HG03108 (cell line): ENCODE data around the gene QSOX2.
"Not testable (repeated sequence)": the region's sequence is repeated elsewhere in the genome, so short reads cannot be mapped to it uniquely, and the experiment has no call there.

Source experiments
- ATAC-seq: cut with Tn5 transposase; IDR thresholded peaks from one replicate; pipeline ENCODE4 v1.9.1; 2021; ENCODE audit warnings: moderate library complexity; ENCODE audit not compliant: unreplicated experiment

The QSOX2 gene

GRCh38 chr9:136282272-136282861, 36.8 kb upstream of the QSOX2 start:
- no peak for ATAC-seq

GRCh38 chr9:136281421-136282271, 36.0 kb upstream of the QSOX2 start:
- no peak for ATAC-seq

- ATAC-seq: no peak
These were observed 35.1 kb upstream of the QSOX2 start for GRCh38 chr9:136280535-136281315.

- no peak for ATAC-seq
These were observed 33.9 kb upstream of the QSOX2 start for GRCh38 chr9:136279471-136279870.

- ATAC-seq: no peak
These were observed 33.3 kb upstream of the QSOX2 start for GRCh38 chr9:136278894-136279293.

GRCh38 chr9:136278221-136278620, 32.6 kb upstream of the QSOX2 start:
- ATAC-seq: no peak

DNA sequence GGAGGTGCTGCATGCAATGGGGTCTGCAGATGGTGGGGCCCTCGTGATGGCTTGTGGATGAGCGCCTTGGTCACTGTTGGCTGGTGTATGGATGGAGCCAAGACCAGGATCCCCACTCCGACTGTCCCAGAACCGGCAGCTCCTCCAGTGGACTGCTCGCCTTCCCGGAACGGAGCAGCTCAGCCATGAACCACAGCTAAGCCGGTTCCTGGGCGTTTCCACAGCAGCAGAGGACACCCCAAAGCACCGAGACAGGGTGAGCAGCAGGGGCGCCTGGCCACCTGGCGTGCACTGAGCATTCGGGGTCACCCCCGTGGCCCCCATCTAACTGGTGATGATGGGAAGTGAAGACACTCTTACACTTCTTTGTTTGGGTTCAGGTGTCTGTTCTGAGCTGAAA, 32.1 kb upstream of the QSOX2 start:
- no peak for ATAC-seq

DNA sequence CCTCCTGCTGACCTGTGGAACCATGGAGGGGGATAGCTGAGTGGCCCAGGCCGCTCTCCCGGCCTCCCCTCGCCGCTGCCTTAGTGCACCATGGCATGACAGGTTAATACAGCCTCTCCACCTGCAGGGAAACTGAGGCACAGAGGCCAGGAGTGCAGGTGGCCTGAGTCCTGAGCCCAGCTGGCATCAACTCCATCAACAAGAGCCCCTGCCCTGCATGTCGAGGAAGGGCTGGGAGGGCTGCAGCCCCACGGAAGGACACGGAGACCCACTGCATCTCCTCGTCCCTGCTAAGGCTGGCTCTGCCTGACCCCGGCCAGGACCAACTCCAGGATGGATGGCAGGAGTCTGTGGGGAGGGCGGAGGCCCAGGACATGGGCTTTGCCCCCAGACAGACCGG, 31.1 kb upstream of the QSOX2 start:
- ATAC-seq: no peak

DNA sequence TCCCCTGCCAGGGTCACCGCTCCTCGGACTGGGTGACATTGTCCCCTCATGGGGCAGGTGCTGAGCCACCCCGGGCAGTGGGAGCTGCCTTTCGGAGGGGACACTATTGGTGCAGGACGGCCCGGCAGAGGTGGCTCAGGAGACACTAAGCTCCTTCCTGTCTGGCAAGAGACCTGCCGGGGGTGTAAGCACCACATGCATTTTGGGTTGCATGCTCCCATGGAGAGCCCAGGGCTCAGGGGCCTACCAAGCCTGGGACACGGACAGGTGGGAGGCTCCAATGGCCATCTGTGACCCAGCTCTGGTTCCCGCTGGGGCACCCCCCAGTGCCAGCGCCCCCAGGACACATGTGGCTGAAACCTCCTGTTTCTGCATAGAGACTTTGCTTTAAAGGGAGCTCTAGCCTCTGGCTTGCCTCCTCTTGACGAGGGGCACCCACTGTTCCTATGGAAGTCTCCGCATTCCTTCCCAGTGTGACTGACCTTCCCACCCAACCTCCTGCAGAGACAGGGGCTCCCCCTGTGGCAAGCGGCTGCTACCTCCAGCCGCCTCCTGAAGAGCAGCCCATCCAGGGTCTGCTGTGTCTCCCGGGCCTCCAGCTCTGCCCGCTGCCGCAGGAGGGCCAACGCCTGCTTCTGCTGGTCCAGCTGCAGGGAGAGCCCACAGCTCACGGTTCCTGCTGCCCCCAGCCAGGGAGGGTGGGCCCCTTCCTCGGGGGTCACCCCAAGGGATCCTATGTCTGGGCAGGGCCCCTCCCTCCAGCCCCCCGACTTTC, 30.2 kb upstream of the QSOX2 start:
- no peak for ATAC-seq

DNA sequence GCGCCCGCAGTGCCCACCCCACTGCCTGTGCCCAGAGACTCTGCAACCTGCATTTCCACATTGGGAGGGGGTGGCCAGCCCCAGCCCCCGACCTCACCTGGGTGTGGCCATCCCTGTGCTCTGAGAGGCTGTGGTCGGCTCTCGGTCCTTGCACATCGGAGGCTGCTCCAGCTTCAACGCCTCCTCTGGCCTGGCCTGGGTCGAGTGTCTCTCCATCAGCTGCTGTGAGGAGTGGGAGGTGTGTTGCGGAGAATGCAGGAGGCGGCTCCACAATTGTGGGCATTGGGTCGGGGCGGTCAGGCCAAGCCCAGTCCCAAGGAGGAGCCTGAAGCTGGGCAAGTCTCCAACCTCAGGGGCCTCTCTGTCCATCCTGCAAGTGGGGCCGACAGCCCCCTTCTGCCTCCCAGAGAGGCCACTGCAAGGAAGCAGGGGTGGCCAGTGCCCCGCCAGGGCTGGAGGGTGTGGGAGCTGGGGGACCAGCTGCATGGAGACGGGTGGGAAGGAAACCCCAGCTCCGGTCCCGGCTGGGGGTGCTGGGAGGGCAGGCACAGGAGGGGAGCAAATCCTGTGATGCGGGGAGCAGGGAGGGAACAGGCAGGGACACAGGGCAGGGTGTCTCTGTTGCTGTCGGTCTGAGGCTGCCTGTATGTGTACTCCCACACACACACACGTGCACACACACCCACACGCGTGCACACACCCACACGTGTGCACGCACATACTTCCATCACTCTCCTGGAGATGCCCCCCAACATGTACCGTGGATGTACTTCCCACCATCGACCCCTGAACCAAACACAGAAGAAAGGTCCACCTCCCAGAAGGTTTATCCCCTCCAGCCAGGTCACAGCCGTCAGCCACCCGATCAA, 29.4 kb upstream of the QSOX2 start:
- no peak for ATAC-seq

- no peak for ATAC-seq
These were observed 28.5 kb upstream of the QSOX2 start for GRCh38 chr9:136273921-136274785.

DNA sequence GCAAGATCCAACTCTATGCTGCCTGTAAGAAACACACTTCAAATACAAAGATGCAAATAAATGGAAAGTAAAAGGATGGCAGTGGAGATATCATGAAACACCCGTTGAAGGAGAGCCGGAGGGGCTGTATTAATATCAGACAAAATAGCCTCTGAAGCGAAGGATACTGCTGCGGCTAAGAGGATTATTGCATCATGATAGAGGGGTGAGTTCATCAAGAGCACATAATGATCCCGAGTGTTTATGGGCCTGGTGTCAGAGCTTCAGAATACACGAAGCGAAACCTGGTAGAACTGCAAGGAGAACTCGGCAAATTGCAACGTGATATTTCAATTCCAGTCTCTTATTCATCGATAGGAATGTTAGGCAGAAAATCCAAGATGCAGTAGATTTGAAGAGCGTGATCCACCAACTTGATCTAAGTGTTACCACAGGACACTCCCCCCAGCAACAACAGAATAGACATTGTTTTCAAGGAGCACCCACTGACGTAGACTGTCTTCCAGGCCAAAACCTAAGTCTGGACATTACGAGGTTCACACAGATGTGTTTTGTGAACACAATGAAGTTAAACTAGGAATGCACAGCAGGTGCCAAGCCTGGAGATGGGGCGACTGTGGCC, 27.7 kb upstream of the QSOX2 start:
- no peak for ATAC-seq

DNA sequence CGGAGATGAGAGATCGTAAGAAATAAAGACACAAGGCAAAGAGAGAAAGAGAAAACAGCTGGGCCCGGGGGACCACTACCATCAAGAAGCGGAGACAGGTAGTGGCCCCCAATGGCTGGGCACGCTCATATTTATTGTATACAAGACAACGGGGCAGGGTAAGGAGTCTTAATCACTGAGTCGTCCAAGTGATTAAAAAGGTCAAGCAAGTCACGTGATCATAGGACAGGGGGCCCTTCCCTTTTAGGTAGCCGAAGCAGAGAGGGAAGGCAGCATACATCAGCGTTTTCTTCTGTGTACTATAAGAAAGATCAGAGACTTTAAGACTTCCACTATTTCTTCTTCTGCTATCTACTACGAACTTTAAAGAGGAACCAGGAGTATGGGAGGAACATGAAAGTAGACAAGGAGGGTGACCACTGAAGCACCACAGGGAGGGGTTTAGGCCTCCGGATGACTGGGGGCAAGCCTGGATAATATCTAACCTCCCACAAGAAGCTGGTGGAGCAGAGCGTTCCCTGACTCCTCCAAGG, 24.6 kb upstream of the QSOX2 start:
- no peak for ATAC-seq

DNA sequence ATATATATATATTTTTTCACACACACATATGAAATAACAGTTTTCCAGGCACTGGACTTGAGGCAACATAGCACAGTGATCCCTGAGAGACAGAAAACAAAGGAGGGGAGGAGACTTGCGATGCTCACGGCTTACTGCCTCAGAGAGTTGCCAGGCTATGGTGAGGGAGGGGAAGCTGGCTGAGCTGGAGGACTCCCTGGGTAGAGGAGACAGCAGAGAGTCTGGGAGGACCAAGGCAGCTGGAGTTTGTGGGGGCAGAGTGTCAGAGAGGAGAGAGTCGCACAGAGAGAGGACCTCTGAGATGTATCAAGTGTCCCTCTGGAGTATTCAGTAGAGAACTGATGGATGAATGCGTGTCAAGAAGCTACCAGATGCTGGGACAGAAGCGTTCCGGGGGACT, 23.1 kb upstream of the QSOX2 start:
- ATAC-seq: no peak

DNA sequence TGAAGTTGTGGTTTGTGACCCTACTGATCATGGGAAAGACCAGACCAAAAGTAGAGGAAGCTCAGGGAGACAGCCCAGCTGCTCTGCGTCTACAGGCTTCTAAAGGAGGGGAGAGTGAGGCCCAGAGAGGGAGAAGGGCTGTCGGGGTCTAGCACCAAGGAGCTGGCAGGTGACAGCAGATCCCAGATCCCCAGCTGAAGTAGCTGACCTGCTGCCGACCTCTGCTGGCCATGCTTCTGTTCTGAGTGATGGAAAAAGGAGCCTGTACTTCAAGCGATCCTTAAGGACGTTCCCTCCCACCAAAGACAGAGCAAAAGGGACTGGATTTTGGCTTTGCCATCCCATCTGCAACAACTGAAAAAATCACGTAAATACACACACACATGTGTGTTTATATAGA, 22.7 kb upstream of the QSOX2 start:
- ATAC-seq: no peak

- peak; percentile 80 for ATAC-seq
These were observed 21.9 kb upstream of the QSOX2 start for GRCh38 chr9:136267261-136268111.

GRCh38 chr9:136266641-136267040, 21.0 kb upstream of the QSOX2 start:
- ATAC-seq: not testable (repeated sequence)
